Smooth muscle cell (in vitro differentiated cells): ENCODE data around the gene SSPN. TPM values are rescaled to one million over a fixed set of nuclear protein-coding genes. Genes with fewer than 3 reads are reported as not detected.

Source experiments
- DNase-seq: peaks from one replicate; lab custom pipeline; 2025; ENCODE audit not compliant: unreplicated experiment; lab: John Stamatoyannopoulos, UW
- H2AFZ ChIP-seq: fragments of 200-600 bp; sonication (generic); 2 replicates; pipeline ENCODE4 v1.6.0; 2016; ENCODE audit warnings: antibody characterized with exemption, low read depth, mild to moderate bottlenecking
- H3F3A ChIP-seq: fragments of 200-600 bp; sonication (generic); 2 replicates; pipeline ENCODE4 v1.6.0; 2017; ENCODE audit warnings: antibody characterized with exemption, low read depth
- H3K27ac ChIP-seq: fragments of 200-600 bp; sonication (generic); 2 replicates; pipeline ENCODE4 v1.5.1; 2016; ENCODE audit warnings: low read depth, mild to moderate bottlenecking
- H3K27me3 ChIP-seq: fragments of 200-600 bp; sonication (generic); 2 replicates; pipeline ENCODE4 v1.6.1; 2016; ENCODE audit warnings: low read depth, mild to moderate bottlenecking
- H3K36me3 ChIP-seq: fragments of 200-600 bp; sonication (generic); 2 replicates; pipeline ENCODE4 v1.5.1; 2016; ENCODE audit warnings: low read depth
- H3K4me1 ChIP-seq: fragments of 200-600 bp; sonication (generic); 2 replicates; pipeline ENCODE4 v1.5.1; 2016; ENCODE audit warnings: low read depth
- H3K4me2 ChIP-seq: fragments of 200-600 bp; sonication (generic); 2 replicates; pipeline ENCODE4 v1.6.0; 2016; ENCODE audit warnings: mild to moderate bottlenecking
- H3K4me3 ChIP-seq: fragments of 200-600 bp; sonication (generic); 2 replicates; pipeline ENCODE4 v1.5.1; 2016; ENCODE audit warnings: mild to moderate bottlenecking
- H3K79me2 ChIP-seq: fragments of 200-600 bp; sonication (generic); 2 replicates; pipeline ENCODE4 v1.6.0; 2016; ENCODE audit warnings: low read depth, mild to moderate bottlenecking
- H3K9ac ChIP-seq: fragments of 200-600 bp; sonication (generic); 2 replicates; pipeline ENCODE4 v1.6.0; 2016; ENCODE audit warnings: low read depth
- H3K9me3 ChIP-seq: fragments of 200-600 bp; sonication (generic); replicated peaks from 2 replicates; pipeline ENCODE4 v1.5.1; 2016; ENCODE audit warnings: low read depth
- H4K20me1 ChIP-seq: fragments of 200-600 bp; sonication (generic); 2 replicates; pipeline ENCODE4 v1.6.0; 2016; ENCODE audit warnings: low read depth
- WGBS: methylation state at CpG from one replicate; pipeline ENCODE4 v1.1.7; 2016; ENCODE audit warnings: low lambda C conversion rate; 5-methylcytosine and 5-hydroxymethylcytosine counted together
- polyA plus RNA-seq: library from polyadenylated mRNA; unstranded; fragments of >200 nt; fragmentation: Nextera tagmentation; extraction: Ambion mirVana; gene quantifications from 2 replicates; pipeline ENCODE4 v1.2.1, GENCODE V29; 2016
- total RNA-seq: library from RNA; depleted of rRNA; stranded (reverse); fragments of >200 nt; gene quantifications from 2 replicates; pipeline ENCODE4 v1.2.3, GENCODE V29; 2014
- TF ChIP-seq, protein P1 (sequence below): fragments of 200-600 bp; sonication (generic); IDR thresholded peaks from 2 replicates; pipeline ENCODE4 v1.5.1; 2017; ENCODE audit warnings: borderline replicate concordance, mild to moderate bottlenecking, antibody characterized with exemption; ENCODE audit not compliant: insufficient read depth, poor library complexity, severe bottlenecking

The SSPN gene
- total and polyA plus RNA-seq, 2 experiments from 2014 or later: 22.6 to 24.4 TPM

DNA sequence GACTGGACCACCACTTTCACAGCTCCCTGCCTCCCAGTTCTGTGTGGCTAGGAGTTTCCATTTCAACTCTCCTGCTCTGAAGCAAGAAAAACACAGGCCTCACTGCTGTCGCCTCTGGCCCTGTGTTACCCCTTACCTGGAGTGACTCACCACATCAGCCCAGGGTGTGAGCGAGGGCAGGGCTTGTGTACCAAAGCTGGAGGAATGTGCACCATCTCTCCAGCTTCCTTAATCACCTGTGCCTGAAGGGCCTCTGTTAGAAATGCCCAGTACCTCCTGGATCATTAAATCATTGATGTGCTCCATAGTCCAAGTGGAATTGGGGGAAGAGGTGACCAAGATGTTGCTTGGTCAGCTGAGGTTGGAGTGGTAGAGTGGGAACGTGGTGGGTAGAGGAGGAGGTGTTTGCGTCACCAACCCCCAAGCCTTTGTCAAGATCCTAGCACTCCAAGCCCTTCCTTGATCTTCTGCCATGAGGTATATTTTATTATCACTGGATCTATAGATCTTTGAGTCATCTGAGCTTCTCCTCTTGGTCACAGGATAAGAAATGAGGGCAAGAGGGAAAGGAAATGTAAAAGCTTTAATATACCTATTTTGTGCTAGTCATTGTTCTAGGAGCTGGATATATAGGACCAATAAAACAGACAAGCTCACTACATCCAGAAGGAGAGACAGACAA lies 51.3 kb downstream of the SSPN start:
- Histone ChIP-seq H2AFZ (no peak overlapping the region), H3K4me1 (no peaks in the 10 kb centered on the region), H3K9me3 (no peaks in the 10 kb centered on the region), H3K27ac (no peak overlapping the region), H3K36me3 (no peaks in the 10 kb centered on the region), H3K4me2 (no peak overlapping the region), H3K9ac (no peak overlapping the region), H3K79me2 (no peaks in the 10 kb centered on the region), H3F3A (no peaks in the 10 kb centered on the region), H3K27me3 (no peaks in the 10 kb centered on the region), H4K20me1 (no peaks in the 10 kb centered on the region), H3K4me3 (no peak overlapping the region)
- WGBS: 84% methylated on average over 4 of the region's 4 CpGs
- TF ChIP-seq, protein P1, sequence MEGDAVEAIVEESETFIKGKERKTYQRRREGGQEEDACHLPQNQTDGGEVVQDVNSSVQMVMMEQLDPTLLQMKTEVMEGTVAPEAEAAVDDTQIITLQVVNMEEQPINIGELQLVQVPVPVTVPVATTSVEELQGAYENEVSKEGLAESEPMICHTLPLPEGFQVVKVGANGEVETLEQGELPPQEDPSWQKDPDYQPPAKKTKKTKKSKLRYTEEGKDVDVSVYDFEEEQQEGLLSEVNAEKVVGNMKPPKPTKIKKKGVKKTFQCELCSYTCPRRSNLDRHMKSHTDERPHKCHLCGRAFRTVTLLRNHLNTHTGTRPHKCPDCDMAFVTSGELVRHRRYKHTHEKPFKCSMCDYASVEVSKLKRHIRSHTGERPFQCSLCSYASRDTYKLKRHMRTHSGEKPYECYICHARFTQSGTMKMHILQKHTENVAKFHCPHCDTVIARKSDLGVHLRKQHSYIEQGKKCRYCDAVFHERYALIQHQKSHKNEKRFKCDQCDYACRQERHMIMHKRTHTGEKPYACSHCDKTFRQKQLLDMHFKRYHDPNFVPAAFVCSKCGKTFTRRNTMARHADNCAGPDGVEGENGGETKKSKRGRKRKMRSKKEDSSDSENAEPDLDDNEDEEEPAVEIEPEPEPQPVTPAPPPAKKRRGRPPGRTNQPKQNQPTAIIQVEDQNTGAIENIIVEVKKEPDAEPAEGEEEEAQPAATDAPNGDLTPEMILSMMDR: no peak
- no peak for DNase-seq

DNA sequence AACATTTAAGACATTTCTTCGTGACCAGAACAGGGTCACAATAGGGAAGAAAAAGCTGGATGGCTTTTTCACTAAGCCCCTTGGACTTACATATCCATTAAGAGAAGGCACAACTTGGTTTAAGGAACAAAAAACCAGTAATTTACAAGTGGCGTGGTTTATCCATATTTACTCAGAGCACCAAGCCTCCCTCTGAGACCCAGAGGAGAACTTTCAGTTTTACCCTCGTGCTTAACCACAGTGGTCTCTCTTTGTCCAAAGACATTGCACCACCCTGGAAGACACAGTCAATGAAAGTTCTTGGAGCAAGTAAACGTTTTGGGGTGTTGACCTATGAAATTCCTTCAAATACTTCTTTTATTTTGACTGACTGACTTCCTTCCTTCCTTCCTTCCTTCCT lies 52.5 kb downstream of the SSPN start:
- Histone ChIP-seq H3K27me3 (no peaks in the 10 kb centered on the region), H4K20me1 (no peaks in the 10 kb centered on the region), H3K4me1 (no peaks in the 10 kb centered on the region), H3K79me2 (no peaks in the 10 kb centered on the region), H3K9me3 (no peaks in the 10 kb centered on the region), H3F3A (no peaks in the 10 kb centered on the region), H3K4me2 (no peak overlapping the region), H3K27ac (no peak overlapping the region), H3K36me3 (no peaks in the 10 kb centered on the region), H3K9ac (no peak overlapping the region), H2AFZ (no peak overlapping the region), H3K4me3 (no peak overlapping the region)
- no peak for DNase-seq
- TF ChIP-seq, protein P1: no peak
- 73% methylated on average over 4 of the region's 4 CpGs for WGBS

DNA sequence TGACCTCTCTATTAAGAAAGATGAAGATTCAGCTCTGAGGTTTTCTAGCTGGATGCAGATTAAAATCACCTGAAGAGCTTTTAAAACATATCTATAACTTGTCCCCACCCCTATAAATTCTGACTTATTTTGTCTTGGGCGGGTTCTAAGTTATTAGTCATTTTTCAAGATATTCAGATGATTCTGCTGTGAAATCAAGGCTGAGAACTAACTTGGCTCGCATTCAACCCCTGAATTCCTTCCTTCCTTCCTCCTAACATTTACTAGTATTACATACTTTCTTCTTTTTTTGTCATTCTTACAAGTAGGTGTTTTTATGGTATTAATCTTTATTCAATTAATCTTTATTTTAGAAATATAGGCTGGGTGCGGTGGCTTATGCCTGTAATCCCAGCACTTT lies 55.4 kb downstream of the SSPN start:
- H3K9ac ChIP-seq: no peak overlapping the region
- no peak for DNase-seq
- no peak overlapping the region for H3K4me3 ChIP-seq
- no peak overlapping the region for H3K4me2 ChIP-seq
- no peaks in the 10 kb centered on the region for H3F3A ChIP-seq
- no peak overlapping the region for H2AFZ ChIP-seq
- WGBS: 98% methylated on average over 3 of the region's 3 CpGs
- H3K36me3 ChIP-seq: no peaks in the 10 kb centered on the region
- TF ChIP-seq, protein P1: no peak
- no peaks in the 10 kb centered on the region for H3K9me3 ChIP-seq
- H3K27me3 ChIP-seq: no peaks in the 10 kb centered on the region
- H4K20me1 ChIP-seq: no peaks in the 10 kb centered on the region
- H3K4me1 ChIP-seq: no peaks in the 10 kb centered on the region
- no peak overlapping the region for H3K27ac ChIP-seq
- H3K79me2 ChIP-seq: no peaks in the 10 kb centered on the region

DNA sequence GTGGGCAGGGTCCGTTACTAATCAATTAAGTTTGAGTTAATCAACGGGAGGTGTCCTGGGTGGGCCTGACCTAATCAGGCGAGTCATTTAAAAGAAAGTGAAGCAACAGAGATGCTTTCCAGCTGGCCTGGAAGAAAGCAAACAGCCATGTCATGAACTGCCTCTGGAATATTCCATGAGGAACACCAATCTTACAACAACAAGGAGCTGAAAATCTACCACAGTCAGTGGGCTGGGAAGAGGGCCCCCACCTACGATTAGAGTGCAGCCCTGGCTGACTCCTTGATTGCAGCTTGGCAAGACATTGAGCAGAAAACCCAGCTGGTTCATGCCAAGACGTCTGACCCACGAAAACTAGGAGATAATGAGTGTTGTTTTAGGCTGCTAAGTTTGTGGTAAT lies 56.2 kb downstream of the SSPN start:
- Histone ChIP-seq H2AFZ (no peak overlapping the region), H3K4me3 (no peak overlapping the region), H3K27me3 (no peaks in the 10 kb centered on the region), H3K79me2 (no peaks in the 10 kb centered on the region), H3K4me1 (no peaks in the 10 kb centered on the region), H3K4me2 (no peak overlapping the region), H3F3A (no peaks in the 10 kb centered on the region), H3K9me3 (no peaks in the 10 kb centered on the region), H3K36me3 (no peaks in the 10 kb centered on the region), H4K20me1 (no peaks in the 10 kb centered on the region), H3K9ac (no peak overlapping the region), H3K27ac (no peak overlapping the region)
- TF ChIP-seq, protein P1: no peak
- WGBS: 77% methylated on average over 6 of the region's 6 CpGs
- no peak for DNase-seq
